ENCODE measurements around the gene ADAD1. TPM values are rescaled to one million over a fixed set of nuclear protein-coding genes. Genes with fewer than 3 reads are reported as not detected.
"Not testable (repeated sequence)": the region's sequence is repeated elsewhere in the genome, so short reads cannot be mapped to it uniquely, and the experiment has no call there.

The ADAD1 gene
- total and polyA plus RNA-seq, 4 donors, result not detected

GRCh38 chr4:122364700-122365404, 14.0 kb upstream of the ADAD1 start:
- DNase-seq (peak in 1 of 2 donors; percentile 65), ATAC-seq (ENCODE audit: low FRiP score) (no peak)
- Histone ChIP-seq H3K27me3 (ENCODE audit: control insufficient read depth in 1 of 2, insufficient read depth in 2 of 2, low read length in 1 of 2) (no peaks in the 10 kb centered on the region), H3K4me3 (ENCODE audit: low read length in 2 of 2) (no peak overlapping the region), H3K27ac (ENCODE audit: low read depth in 1 of 2, low read length in 2 of 2) (no peak overlapping the region), H3K9me3 (ENCODE audit: control insufficient read depth, low read length) (peaks cover 3% of the 10 kb centered on the region), H3K4me1 (ENCODE audit: control insufficient read depth in 1 of 2, insufficient read depth in 2 of 2, low read length in 2 of 2) (no peaks in the 10 kb centered on the region), H3K36me3 (ENCODE audit: control insufficient read depth in 1 of 2, insufficient read depth in 2 of 2, low read length in 1 of 2) (peaks cover 0 to 3% of the 10 kb centered on the region in 2 donors)
- WGBS, 2 donors, result 87 to 92% methylated on average over 18 of the region's 18 CpGs
- intact Hi-C loops (cut with DNase I), result no loop called here

DNA sequence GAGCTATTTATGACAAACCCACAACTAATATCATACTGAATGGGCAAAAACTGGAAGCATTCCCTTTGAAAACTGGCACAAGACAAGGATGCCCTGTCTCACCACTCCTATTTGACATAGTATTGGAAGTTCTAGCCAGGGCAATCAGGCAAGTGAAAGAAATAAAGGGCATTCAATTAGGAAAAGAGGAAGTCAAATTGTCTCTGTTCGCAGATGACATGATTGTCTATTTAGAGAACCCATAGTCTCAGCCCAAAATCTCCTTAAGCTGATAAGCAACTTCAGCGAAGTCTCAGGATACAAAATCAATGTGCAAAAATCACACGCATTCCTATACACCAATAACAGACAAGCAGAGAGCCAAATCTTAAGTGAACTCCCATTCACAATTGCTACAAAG, 10.0 kb upstream of the ADAD1 start:
- intact Hi-C loops (cut with DNase I); H3K27ac ChIP-seq (ENCODE audit: low read depth in 1 of 2, low read length in 2 of 2); H3K4me1 ChIP-seq (ENCODE audit: control insufficient read depth in 1 of 2, insufficient read depth in 2 of 2, low read length in 2 of 2); H3K27me3 ChIP-seq (ENCODE audit: control insufficient read depth in 1 of 2, insufficient read depth in 2 of 2, low read length in 1 of 2); H3K36me3 ChIP-seq (ENCODE audit: control insufficient read depth in 1 of 2, insufficient read depth in 2 of 2, low read length in 1 of 2); ATAC-seq (ENCODE audit: low FRiP score); DNase-seq; H3K9me3 ChIP-seq (ENCODE audit: control insufficient read depth, low read length); H3K4me3 ChIP-seq (ENCODE audit: low read length in 2 of 2): not testable (repeated sequence)
- 93 to 94% methylated on average over 3 of the region's 3 CpGs for WGBS, 2 donors

DNA sequence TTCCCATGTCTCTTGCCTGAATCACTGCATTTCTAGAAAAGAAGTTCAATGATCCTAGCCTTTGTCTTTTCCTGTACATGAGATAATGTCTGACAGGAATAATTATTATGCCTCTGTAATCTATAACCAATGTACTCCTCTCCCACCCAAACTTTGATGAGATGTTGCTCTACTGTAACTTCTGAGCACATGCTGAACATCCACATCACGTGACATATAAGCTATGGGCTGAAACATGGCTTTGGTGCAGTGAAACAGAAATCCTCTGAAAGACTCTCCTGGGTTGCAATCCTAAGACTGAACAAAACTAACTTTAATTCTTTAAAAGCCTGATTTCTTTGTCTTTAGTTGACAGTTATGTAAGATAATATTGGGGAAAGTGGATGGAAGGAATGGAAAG, 1.5 kb upstream of the ADAD1 start:
- Histone ChIP-seq H3K4me1 (ENCODE audit: control insufficient read depth in 1 of 2, insufficient read depth in 2 of 2, low read length in 2 of 2) (no peaks in the 10 kb centered on the region), H3K27ac (ENCODE audit: low read depth in 1 of 2, low read length in 2 of 2) (no peak overlapping the region), H3K27me3 (ENCODE audit: control insufficient read depth in 1 of 2, insufficient read depth in 2 of 2, low read length in 1 of 2) (no peaks in the 10 kb centered on the region), H3K9me3 (ENCODE audit: control insufficient read depth, low read length) (no peaks in the 10 kb centered on the region), H3K36me3 (ENCODE audit: control insufficient read depth in 1 of 2, insufficient read depth in 2 of 2, low read length in 1 of 2) (no peaks in the 10 kb centered on the region), H3K4me3 (ENCODE audit: low read length in 2 of 2) (no peak overlapping the region)
- ATAC-seq (ENCODE audit: low FRiP score) (no peak), DNase-seq (no peak)
- 80 to 87% methylated on average over 1 of the region's 1 CpG for WGBS, 2 donors
- intact Hi-C loops (cut with DNase I), result no loop called here

- WGBS, 2 donors, result 94 to 96% methylated on average over 44 of the region's 44 CpGs
- Histone ChIP-seq H3K4me1 (ENCODE audit: control insufficient read depth in 1 of 2, insufficient read depth in 2 of 2, low read length in 2 of 2) (no peaks in the 10 kb centered on the region), H3K4me3 (ENCODE audit: low read length in 2 of 2) (no peak overlapping the region), H3K27ac (ENCODE audit: low read depth in 1 of 2, low read length in 2 of 2) (no peak overlapping the region), H3K36me3 (ENCODE audit: control insufficient read depth in 1 of 2, insufficient read depth in 2 of 2, low read length in 1 of 2) (no peaks in the 10 kb centered on the region), H3K9me3 (ENCODE audit: control insufficient read depth, low read length) (no peaks in the 10 kb centered on the region), H3K27me3 (ENCODE audit: control insufficient read depth in 1 of 2, insufficient read depth in 2 of 2, low read length in 1 of 2) (no peaks in the 10 kb centered on the region)
- intact Hi-C loops (cut with DNase I), result no loop called here
- ATAC-seq (ENCODE audit: low FRiP score), result peak; percentile 38
- peak in 1 of 2 donors; percentile 71 for DNase-seq
These were observed 428 bp downstream of the ADAD1 start for GRCh38 chr4:122379239-122379638.

GRCh38 chr4:122383341-122383740, 4.5 kb downstream of the ADAD1 start:
- Histone ChIP-seq H3K9me3 (ENCODE audit: control insufficient read depth, low read length) (no peaks in the 10 kb centered on the region), H3K36me3 (ENCODE audit: control insufficient read depth in 1 of 2, insufficient read depth in 2 of 2, low read length in 1 of 2) (no peaks in the 10 kb centered on the region), H3K27me3 (ENCODE audit: control insufficient read depth in 1 of 2, insufficient read depth in 2 of 2, low read length in 1 of 2) (no peaks in the 10 kb centered on the region), H3K27ac (ENCODE audit: low read depth in 1 of 2, low read length in 2 of 2) (no peak overlapping the region), H3K4me1 (ENCODE audit: control insufficient read depth in 1 of 2, insufficient read depth in 2 of 2, low read length in 2 of 2) (no peaks in the 10 kb centered on the region), H3K4me3 (ENCODE audit: low read length in 2 of 2) (no peak overlapping the region)
- DNase-seq, result no peak
- intact Hi-C loops (cut with DNase I), result no loop called here
- no peak for ATAC-seq (ENCODE audit: low FRiP score)
- 67 to 68% methylated on average over 4 of the region's 4 CpGs for WGBS, 2 donors

DNA sequence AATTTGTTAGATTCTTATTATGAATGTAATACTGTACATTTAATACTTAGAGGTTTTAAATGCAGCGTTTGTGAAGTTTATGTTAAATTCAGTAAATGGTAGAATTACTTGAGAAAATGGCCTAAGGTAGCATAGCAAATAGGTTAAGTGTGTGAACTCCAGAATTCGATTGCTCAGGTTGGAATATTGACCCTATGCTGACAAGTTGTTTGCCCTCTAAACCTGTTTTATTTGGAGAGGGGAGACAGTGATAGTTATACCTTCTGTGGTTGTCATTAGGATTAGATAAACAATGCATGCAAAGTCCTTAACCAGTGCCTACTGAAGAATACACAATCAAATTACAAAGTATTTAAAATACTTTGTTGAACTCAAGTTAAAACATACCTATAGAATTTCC, 5.4 kb downstream of the ADAD1 start:
- no peaks in the 10 kb centered on the region for H3K9me3 ChIP-seq (ENCODE audit: control insufficient read depth, low read length)
- H3K4me3 ChIP-seq (ENCODE audit: low read length in 2 of 2), result no peak overlapping the region
- DNase-seq, result no peak
- ATAC-seq (ENCODE audit: low FRiP score), result no peak
- no peaks in the 10 kb centered on the region for H3K36me3 ChIP-seq (ENCODE audit: control insufficient read depth in 1 of 2, insufficient read depth in 2 of 2, low read length in 1 of 2)
- no peak overlapping the region for H3K27ac ChIP-seq (ENCODE audit: low read depth in 1 of 2, low read length in 2 of 2)
- intact Hi-C loops (cut with DNase I), result no loop called here
- H3K27me3 ChIP-seq (ENCODE audit: control insufficient read depth in 1 of 2, insufficient read depth in 2 of 2, low read length in 1 of 2), result no peaks in the 10 kb centered on the region
- WGBS, 2 donors, result 46 to 57% methylated on average over 2 of the region's 2 CpGs
- H3K4me1 ChIP-seq (ENCODE audit: control insufficient read depth in 1 of 2, insufficient read depth in 2 of 2, low read length in 2 of 2), result no peaks in the 10 kb centered on the region

DNA sequence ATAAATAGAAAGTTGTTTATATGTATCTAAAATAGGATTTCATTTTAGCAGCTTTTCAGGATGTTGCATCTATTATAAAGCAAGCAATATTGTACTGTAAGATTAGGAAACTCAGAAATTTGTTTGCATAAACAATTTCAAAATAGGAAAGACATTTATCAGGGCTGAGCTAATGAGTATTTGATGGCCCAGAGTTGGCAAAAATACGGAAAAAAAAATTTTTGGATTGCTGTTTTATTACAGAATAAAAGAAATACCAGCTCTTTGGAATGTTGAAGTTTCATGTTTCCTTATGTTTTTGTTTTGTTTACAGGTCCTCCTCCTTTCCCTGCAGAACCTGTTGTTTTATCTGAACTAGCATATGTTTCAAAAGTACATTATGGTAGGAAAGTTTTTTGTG, 14.5 kb downstream of the ADAD1 start:
- no peak for ATAC-seq (ENCODE audit: low FRiP score)
- intact Hi-C loops (cut with DNase I), result no loop called here
- no peak overlapping the region for H3K4me3 ChIP-seq (ENCODE audit: low read length in 2 of 2)
- no peak overlapping the region for H3K27ac ChIP-seq (ENCODE audit: low read depth in 1 of 2, low read length in 2 of 2)
- H3K36me3 ChIP-seq (ENCODE audit: control insufficient read depth in 1 of 2, insufficient read depth in 2 of 2, low read length in 1 of 2), result no peaks in the 10 kb centered on the region
- no peaks in the 10 kb centered on the region for H3K27me3 ChIP-seq (ENCODE audit: control insufficient read depth in 1 of 2, insufficient read depth in 2 of 2, low read length in 1 of 2)
- no peaks in the 10 kb centered on the region for H3K4me1 ChIP-seq (ENCODE audit: control insufficient read depth in 1 of 2, insufficient read depth in 2 of 2, low read length in 2 of 2)
- H3K9me3 ChIP-seq (ENCODE audit: control insufficient read depth, low read length), result peaks cover 1% of the 10 kb centered on the region
- DNase-seq, result no peak
- WGBS, 2 donors, result 43 to 50% methylated on average over 1 of the region's 1 CpG

GRCh38 chr4:122403861-122404260, 25.1 kb downstream of the ADAD1 start:
- intact Hi-C loops (cut with DNase I), result no loop called here
- peaks cover 2% of the 10 kb centered on the region for H3K9me3 ChIP-seq (ENCODE audit: control insufficient read depth, low read length)
- H3K36me3 ChIP-seq (ENCODE audit: control insufficient read depth in 1 of 2, insufficient read depth in 2 of 2, low read length in 1 of 2), result no peaks in the 10 kb centered on the region
- ATAC-seq (ENCODE audit: low FRiP score) (no peak), DNase-seq (no peak)
- no peak overlapping the region for H3K27ac ChIP-seq (ENCODE audit: low read depth in 1 of 2, low read length in 2 of 2)
- H3K27me3 ChIP-seq (ENCODE audit: control insufficient read depth in 1 of 2, insufficient read depth in 2 of 2, low read length in 1 of 2), result peaks cover 0 to 1% of the 10 kb centered on the region in 2 donors
- WGBS, 2 donors, result 50 to 52% methylated on average over 3 of the region's 3 CpGs
- no peaks in the 10 kb centered on the region for H3K4me1 ChIP-seq (ENCODE audit: control insufficient read depth in 1 of 2, insufficient read depth in 2 of 2, low read length in 2 of 2)
- no peak overlapping the region for H3K4me3 ChIP-seq (ENCODE audit: low read length in 2 of 2)

DNA sequence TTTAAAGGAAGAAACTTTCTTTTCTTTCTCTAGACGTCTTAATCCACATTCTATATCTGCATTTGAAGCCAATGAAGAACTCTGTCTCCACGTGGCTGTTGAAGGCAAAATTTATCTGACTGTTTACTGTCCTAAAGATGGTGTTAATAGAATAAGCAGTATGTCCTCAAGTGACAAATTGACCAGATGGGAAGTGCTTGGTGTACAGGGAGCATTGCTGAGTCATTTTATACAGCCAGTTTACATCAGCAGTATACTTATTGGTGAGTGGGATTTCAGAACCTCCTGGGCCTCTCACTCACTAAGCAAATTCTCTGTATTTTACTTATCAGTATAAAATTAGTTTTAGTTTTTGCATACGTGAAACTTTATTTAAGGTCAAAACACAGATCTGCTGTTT, 33.7 kb downstream of the ADAD1 start:
- WGBS, 2 donors, result 39 to 48% methylated on average over 3 of the region's 3 CpGs
- Histone ChIP-seq H3K9me3 (ENCODE audit: control insufficient read depth, low read length) (peaks cover 2% of the 10 kb centered on the region), H3K27me3 (ENCODE audit: control insufficient read depth in 1 of 2, insufficient read depth in 2 of 2, low read length in 1 of 2) (peaks cover 0 to 1% of the 10 kb centered on the region in 2 donors), H3K4me1 (ENCODE audit: control insufficient read depth in 1 of 2, insufficient read depth in 2 of 2, low read length in 2 of 2) (no peaks in the 10 kb centered on the region), H3K27ac (ENCODE audit: low read depth in 1 of 2, low read length in 2 of 2) (no peak overlapping the region), H3K4me3 (ENCODE audit: low read length in 2 of 2) (no peak overlapping the region), H3K36me3 (ENCODE audit: control insufficient read depth in 1 of 2, insufficient read depth in 2 of 2, low read length in 1 of 2) (no peaks in the 10 kb centered on the region)
- intact Hi-C loops (cut with DNase I), result no loop called here
- DNase-seq, result no peak
- no peak for ATAC-seq (ENCODE audit: low FRiP score)
